SW 1271 (cell line): ENCODE data around the gene RASGEF1C.
A peak's percentile ranks its signal among the peaks of the same experiment; 100 is the strongest.
"Not testable (repeated sequence)": the region's sequence is repeated elsewhere in the genome, so short reads cannot be mapped to it uniquely, and the experiment has no call there.

ENCODE experiments used
- DNase-seq, 2 experiments: peaks; one replicate each; lab custom pipeline; 2025; lab: John Stamatoyannopoulos, UW

RASGEF1C gene

DNA sequence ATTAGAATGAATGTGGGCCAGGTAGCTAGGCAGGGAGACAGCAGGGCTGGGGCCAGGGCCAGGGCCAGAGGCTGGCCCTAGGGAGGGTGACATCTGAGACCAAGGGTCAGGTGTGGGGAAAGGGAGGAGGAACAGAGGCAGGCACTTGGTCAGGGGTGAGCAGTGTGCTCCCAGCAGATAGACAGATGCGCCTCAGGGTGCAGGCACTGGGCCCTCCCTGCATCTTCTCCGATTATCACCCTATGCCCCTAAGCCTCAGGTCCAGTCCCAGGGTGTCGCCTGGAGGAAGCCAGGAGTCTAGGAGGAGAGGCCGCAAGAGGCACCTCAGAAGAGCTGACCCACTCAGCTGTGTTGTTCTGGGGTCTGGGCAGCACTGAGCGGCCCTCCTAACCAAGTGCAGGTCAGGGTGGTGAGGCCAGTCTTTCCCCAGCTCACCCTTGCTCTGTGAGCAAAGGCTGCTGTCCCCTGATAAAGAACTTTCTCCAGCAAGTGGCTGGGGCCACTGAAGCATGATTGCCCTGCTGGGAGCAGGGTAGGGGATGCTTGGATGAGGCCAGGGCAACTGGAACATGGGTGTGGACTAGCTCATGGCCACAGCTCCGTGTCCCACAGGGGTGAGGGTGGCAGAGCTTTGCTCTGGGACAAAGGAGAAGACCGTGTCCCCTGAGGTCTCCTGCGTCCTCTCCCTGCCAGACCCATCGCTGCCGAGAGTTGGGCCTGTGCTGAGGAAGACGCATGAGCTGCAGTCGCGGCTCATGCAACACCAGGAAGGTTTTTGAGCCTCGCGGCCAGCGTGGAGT lies 2.1 kb upstream of the RASGEF1C start:
- DNase-seq, result no peak

DNA sequence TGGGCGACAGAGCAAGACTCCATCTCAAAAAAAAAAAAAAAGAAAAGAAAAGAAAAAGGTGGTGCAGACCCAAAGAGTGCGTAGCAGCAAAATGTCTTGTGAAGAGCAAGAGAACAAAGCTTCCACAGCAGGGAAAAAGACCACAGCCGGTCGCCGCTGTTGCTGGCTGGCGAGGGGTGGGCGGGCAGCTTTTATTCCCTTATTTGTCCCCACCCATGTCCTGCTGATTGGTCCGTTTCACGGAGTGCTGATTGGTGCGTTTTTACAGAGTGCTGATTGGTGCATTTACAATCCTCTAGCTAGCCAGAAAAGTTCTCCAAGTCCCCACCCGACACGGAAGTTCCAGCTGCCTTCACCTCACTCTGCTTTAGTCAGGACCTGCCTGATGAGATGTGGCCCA lies 1.1 kb upstream of the RASGEF1C start:
- not testable (repeated sequence) for DNase-seq

DNA sequence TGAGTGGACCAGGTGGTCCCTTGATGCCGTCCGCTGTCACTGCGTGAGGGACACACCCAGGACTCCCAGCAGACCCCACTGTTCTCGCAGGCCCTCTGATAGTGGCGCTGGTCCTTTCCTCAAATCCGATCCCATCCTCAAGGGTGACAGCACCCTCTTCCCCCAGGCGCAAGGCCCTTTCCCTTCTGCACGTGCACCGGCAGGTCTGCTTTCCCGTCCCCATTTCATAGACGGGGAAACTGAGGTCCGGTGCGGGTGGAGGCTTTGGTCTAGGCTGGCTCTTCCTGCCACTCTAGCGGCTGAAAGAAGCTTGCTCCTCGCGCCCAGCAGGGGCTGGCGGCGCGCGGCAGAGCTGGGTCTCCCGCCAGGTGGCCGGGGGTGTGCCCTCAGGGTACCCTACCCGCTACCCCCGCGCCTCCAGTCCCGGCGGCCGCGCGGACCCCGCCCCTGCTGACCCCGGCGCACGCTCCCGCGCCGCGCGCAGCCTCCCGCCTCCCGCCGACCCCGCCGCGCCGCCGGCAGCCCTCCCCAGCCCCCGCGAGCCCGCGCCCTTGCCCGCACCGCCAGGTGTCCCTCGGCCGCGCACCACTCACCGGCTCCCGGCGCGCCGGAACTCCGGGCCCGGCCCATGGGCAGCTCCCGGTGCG lies 453 bp downstream of the RASGEF1C start:
- DNase-seq, result peak in 1 of 2 experiments; percentile 19

DNA sequence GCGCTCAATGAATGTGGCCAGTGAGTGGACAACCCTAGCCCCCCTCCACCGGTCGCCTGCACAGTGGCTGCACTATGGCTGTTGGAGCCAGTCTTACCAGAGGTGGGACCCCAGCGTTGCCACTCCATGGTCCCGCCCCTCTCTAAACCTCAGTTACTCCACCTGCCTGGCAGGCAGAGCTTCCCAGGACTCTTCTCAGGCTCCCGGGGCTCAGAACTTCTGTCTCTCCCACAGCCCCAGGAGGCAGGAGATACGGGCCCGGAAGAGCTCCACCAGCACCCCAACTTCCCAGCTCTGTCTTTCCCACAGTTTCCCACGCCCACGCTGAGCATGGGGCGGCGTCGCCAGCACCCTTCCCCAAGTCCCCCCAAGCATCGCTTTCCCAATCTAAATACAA lies 975 bp downstream of the RASGEF1C start:
- no peak for DNase-seq

DNA sequence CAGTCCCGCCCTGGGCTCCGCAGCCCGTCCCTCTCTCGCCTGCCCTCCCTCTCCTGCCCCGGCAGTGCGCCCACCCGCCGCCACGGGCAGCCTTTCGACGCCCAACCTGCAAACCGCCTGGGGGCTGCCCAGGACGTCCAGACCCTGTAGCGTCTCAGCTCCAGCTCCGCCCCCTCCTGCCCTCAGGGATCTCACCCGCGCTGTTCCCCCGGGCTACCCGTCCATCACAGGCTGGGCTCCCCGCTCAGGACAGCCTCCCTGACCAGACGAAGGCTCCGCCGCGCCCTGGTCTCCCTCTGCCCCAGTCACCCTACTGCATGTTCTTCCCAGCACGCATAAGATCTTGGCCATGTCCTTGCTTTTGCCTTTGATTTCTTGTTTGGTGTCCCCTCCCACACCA lies 1.4 kb downstream of the RASGEF1C start:
- DNase-seq, result no peak

DNA sequence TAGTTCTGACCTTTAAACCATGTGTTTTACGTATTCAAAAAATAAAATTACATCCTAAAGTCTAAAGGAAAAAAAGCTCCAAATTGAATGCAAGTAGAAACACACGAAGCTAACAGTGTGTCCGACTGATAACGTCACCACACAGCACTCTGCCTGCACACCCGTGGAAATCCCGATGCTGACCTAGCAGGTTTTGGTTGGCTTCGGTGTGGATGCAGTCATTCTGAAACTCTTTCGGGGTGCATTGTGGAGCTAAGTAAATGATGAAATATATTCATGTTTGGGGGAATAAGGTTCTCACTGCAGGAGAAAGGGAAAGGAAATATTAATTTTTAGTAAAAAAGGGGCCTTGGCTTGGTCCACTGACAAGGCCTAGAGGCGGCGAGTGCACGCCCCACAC lies 2.0 kb downstream of the RASGEF1C start:
- no peak for DNase-seq

DNA sequence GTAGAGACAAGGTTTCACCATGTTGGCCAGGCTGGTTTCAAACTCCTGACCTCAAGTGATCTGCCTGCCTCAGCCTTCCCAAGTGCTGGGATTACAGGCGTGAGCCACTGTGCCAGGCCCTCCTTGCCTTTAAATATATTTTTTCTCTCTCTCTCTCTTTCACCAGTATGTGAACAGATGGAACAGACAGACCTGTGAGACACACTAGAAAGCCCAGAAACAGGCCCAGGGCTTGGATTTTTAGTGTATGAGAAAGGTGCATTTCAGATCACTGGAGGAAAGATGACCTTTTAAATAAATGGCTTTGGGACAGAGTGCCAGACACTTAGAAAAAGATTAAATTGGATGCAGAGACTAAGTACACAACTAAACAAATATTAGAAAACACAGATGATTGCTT lies 3.1 kb downstream of the RASGEF1C start:
- no peak for DNase-seq

DNA sequence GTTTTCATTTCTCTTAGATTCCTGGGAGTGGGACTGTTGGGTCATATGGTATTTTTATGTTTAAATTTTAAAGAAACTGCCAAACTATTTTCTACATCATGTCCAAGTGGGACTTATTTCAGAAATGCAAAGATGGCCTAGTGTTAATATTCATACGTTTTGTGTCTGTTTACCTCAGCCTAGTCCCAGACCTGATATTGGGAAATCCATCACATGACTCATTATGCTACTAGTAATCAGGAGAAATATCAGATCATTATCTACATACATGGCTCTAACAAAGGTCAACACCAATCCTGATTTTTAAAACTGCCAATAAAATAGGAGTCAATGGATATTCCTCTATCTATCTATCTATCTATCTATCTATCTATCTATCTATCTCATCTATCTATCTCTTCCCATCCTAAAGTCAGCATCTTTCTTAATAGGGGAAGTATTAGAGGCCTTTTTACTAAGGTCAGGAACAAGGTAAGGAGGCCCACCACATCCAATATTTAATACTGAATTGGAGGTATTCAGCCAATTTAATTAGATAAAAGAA lies 4.7 kb downstream of the RASGEF1C start:
- no peak for DNase-seq

DNA sequence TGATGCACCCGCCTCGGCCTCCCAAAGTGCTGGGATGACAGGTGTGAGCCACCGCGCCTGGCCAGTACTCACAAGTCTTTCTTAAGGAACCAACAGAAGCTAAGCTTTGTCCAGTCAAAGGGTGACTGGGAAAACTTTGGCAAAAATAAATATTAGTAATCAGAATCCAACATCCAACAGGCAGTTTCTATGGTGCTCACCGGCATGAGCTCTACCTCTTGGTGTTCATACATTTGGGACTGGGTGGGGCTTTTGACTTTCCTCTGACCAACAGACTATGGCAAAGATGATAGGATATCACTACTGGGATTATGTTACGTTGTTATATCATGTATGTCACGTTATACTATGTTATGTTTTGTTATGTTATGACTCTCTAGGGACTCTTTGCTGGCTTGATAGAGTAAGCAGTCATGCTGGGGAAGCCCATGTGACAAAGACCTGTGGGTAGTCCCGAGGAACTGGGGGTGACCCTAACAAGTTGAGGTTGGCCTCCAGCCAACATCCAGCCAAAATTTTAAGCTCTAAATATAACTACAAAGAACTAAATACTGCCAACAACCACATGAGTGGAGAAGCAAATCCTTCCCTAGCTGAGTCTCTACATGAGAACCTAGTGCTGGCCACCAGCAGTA lies 6.0 kb downstream of the RASGEF1C start:
- DNase-seq, result no peak

DNA sequence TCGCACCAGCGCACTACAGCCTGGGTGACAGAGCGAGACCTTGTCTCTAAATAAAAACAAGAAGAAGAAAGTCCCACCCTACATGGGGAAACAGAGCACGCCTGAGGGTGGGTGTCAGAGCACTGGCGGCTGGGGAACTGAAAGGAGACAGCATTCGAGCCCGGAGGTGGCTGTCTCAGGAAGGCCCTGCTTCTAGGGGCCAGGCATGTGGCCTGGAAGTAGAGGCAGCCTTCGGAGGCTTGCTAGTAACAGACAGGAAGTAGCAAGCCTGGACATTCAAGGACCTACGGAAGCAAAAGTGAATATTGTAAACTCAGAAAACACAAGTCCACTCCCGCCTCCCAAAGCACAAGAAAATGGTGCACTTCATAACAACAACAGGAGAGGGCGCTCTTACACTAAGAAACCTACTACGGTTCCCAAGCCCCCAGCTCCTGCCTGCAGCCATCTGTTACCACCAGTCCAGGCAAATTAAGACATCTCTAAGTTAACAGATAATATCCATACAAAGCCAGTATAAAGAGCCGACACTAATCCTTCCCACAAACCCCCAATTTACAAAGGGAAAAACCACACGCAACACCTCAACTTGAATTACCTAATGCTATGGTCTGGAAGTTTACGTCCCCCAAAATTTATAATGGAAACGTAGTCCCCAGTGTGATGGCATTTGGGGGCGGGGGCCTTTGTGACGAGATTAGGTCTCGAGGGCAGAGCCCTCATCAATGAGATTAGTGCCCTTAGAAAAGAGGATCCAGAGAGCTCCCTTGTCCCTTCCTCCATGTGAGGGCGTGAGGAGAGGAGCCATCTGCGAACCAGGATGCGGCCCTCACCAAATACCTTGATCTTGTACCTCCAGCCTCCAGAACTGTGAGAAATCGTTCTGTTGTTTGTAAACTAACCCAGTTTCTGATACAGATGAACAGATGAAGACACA lies 7.7 kb downstream of the RASGEF1C start:
- DNase-seq, result peak in 1 of 2 experiments; percentile 32

DNA sequence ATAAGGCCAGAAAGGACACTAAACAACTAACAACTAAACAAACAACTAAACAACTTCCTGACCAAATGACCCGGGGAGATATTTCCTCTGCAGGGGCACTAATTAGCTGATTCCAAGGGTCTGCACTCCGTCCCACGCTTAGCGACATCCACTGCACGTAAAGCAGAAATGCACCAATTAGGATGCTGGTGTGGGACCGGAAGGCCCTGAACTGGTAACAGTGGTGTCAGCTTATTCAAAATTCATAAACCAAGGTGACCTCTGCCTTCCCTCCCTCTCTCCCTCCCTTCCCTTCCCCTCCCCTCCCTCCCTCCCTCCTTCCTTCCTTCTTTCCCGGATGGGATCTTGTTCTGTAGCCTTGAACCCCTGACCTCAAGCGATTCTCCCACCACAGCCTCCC lies 9.6 kb downstream of the RASGEF1C start:
- no peak for DNase-seq

DNA sequence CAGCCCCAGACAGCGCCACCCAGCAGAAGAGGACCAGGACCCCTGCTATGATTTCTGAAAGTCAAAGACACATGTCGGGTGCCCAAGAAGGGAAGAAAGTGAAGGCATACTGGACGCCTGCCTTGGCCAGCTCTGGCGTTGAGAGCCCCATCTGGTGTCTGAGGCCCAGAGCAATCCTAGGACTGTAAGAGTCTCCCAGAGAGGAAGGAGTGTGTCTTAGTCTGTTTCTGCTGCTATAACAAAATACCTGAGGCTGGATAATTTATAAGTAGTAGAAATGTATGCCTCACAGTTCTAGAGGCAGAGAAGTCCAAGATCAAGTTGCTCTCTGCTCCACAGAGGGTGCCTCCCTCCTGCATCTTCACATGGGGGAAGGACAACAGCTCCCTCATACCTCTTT lies 10.8 kb downstream of the RASGEF1C start:
- no peak for DNase-seq

DNA sequence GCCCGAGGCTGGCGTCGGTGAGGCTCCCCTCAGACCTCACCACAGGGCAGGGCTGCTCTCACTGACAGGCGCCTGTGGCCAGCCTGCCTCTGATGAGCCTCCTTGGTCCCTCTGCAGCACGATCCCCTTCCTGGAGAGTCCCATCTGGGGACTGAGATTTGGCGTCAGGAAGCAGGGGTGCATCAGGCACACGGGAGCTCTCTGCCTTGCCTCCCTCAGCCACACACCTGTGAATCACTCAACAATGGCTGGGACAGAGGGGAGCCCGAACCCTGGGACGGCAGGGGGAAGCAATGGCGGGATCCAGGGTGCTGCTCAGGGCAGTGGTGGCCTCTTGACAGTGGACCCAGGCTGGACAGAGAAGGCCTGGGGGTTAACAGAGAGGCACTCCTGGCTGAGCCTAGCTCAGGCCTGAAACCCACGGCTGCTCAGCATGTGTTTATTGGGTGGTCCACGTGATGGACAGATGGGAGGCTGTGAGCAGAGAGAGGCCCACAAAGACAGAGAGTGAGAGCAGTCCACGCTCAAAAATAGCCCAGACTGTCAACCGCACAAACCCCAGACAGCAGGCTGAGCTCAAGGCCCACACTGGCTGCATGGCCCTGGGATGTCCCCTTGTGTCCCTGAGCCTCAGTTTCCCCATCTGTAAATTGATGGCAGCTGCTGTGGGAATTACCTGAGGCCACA lies 11.9 kb downstream of the RASGEF1C start:
- no peak for DNase-seq

DNA sequence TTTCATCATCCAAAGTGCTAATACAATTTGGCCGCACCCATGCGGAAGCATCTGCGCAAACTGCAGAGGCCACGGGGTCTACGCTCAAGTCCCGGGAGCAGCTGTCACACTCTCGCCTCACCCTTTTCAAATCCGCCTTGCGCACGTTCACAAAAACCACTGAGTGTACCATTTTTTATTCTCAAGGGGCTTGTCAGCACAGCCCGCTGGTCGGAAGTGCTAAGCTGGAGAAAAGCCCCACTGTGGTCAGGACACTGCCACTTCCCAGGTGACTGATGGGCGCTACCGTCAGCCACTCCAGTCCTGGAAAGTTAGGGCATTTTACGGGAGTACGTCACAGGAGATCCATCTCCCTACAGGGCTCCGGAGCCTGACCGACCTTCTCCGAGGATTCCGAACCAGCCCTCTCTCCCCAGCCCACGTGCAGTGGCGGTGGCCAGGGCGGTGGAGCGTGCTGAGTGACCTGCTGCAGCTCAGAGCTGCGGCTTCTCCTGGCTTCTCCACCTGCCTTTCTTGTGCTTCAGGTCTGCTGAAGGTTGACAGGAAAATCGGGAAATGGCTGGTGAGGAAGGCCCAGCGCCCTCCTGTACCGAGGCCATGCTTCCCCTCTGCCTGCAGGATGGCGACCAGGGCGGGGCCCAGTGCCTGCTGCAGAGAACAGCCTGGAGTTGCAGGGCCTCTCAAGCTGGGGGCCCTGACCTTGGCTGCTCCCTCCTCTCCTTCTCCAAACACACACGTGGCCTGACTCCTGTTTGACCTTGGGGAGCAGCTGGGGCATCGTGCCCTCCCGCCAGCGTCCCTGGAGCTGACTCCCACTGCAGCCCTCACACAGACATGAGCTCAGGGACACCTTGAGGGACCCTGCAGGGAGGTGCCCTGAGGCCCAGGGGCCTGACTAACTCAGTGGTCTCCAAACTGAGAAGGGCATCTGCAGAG lies 14.3 kb downstream of the RASGEF1C start:
- DNase-seq, result no peak

DNA sequence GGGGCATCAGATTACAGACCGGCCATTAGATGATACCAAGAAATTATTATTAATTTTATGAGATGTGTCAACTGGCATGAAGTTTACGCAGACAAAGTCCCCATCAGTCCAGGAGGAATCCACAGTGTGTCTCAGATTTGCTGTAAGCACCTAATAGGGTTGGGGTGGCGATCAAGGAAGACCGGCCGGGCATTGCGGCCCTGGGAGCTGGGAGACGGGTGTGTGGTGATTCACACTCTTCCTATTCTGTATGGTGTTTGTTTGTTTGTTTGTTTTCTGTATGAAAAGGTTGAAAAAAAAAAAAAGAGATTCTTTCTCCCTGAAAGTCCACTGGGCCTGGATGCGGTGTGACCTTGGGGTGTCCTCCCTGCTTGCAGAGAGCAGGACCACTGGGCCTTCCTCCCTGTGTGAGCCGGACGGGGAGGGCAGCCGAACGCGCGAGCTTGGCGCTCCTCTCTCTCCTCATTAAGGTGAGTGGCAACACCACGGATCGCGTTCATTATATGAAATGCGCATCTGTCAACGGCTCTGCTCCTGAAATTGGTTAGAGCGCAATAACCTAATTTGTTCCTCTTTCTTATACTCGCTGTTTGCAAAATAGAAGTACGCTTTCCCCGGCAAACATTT lies 15.1 kb downstream of the RASGEF1C start:
- DNase-seq, result no peak

DNA sequence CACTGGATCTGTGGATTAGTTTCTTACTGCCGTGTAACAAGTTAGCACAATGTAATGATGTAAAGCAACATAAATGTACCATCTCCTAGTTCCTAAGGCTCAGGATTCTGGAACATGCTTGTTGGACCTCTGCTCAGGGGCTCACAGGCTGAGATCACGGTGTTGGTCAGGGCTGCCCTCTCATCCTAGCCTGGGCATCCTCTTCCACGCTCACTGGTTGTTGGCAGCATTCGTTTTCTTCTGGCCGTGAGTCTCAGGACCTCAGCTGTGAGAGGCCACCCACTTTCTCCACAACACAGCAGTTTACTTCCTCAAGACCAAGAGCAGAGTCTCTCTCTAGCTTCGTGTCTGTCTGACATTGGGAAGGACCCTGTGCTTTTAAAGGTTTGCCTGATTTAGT lies 17.3 kb downstream of the RASGEF1C start:
- DNase-seq, result no peak

DNA sequence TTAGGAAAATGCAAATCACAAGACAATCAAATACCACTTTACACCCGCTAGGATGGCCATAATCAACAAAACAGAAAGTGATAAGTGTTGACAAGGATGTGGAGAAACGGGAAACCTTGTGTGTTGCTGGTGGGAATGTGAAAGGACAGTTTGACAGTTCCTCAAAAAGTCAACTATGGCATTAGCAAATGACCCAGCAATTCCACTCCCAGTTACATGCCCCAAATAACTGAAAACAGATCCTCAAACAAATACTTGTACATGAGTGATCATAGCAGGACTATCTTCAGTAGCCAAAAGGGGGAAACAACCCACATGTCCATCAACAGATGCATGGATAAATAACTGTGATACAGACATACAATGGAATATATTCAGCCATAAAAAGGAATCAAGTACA lies 21.2 kb downstream of the RASGEF1C start:
- DNase-seq, result no peak

DNA sequence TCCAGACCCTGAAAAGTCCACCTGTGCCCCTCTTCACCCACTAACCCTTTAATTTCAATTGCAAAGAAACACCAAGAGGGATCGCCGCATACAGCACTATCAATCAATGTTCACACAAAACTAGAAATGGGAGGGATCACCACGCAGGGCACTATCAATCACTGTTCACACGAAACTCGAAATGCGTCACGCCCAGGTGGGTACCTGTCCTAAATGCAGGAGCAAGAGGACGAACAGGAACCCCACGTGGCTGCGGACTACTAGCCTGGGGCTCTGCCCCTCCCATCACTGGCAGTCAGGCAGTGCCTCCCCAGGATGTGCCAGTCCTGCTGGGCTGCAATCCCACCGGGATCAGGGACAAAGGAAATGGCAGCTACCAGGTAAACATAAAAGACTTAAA lies 28.2 kb downstream of the RASGEF1C start:
- DNase-seq, result no peak

DNA sequence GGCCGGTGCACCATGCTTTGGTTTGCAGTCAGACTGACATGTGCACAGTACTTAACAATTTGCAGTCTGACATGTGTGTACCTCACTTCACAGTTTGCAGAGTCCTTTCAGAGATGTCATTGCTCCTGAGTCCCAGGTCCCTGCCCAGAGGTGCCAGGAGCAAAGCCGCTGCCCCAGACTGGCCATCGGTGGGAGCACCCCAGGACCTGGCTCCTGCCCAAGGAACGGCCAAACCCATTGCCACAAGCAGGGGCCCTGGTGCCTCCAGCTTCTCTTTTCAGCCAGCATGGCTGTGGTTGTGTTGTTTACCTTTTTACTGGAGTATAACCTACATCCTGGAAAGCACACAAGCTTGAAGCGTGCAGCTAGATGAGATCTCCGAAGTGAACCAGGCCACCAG lies 28.6 kb downstream of the RASGEF1C start:
- DNase-seq, result no peak
